ENCODE data around the gene HEBP1.
A peak's percentile ranks its signal among the peaks of the same experiment; 100 is the strongest.

Gene HEBP1

DNA sequence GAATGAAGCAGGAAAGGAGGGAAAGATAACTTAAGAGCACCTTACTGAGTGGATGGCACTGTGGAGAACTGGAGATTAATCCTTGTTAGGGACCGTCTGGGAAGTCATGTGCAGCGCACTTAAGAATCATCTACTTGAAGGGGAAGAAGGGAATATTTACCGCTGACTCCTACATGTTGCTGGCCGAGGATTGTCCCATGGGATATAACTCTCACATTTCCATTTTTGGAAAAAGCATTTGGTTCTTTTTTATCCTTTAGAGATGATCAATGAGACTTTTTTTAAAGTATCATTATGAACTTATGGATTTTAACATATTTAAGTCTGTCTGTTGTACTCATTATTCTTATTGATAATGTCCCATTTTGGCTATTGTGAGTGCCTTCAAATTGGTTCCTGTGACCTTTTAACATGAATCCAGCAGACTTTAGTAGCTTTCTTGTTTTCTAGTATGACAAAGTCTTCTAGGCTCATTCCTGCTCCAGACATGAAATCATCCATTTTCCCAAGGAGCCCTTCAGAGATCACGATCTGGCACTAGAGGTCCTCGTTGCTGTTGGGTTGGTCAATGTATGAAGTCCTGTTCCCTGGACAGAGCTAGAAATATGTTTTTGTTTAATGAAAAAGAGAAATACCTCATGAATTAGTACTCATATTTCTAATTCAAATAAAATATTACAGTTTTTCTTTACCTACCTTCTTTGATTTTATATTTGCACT is 23.9 kb upstream of the HEBP1 start:
- no peak for DNase-seq (ENCODE audit: low spot score)

- no peak for DNase-seq (ENCODE audit: low spot score)
Observed at GRCh38 chr12:13022851-13023271, 22.8 kb upstream of the HEBP1 start.

DNA sequence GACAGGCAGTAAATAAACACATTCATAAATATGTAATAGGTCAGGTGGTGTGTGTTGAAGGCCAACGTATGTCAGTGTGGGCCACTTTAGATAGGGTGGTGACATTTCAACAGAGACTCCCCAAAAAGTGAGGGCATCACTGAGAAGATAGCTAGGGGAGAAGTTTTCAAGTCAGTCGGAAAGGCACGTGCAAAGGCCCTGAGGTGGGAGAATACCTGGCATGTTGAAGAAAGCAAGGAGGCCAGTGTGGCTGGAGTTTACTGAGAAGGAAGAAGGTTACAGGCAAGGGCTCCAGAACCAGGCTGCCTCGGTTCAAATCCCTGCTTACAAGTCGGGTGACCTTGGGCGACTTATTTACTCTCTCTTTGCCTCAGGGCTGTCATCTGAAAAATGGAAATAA is 11.0 kb upstream of the HEBP1 start:
- DNase-seq (ENCODE audit: low spot score) = no peak

- DNase-seq (ENCODE audit: low spot score) = no peak
Observed at GRCh38 chr12:13008741-13009380, 8.8 kb upstream of the HEBP1 start.

DNA sequence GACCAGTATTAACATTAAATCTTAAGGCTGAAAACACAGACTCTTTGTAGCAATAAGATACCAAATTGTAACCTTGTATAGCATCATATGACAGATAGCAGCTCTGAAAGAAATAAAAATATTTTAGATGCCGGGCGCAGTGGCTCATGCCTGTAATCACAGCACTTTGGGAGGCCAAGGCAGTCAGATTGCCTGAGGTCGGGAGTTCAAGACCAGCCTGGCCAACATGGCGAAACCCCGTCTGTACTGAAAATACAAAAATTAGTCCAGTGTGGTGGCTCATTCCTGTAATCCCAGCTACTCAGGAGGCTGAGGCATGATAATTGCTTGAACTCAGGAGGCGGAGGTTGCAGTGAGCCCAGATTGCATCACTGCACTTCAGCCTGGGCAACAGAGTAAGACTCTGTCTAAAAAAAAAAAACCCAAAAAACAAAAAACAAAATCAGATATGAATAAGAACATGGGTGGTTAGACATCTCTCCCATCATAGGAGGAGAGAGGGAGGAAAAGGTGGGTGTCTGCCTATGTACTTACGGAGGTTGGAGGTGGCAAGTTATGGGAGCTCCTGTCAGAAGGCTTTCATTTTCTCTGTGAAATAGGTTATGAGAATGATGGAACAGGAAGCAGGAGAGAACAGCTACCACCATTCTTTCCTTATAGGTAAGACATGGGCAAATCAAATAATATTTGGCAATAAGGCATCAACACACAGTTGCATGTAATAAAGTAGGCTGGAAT is 7.6 kb upstream of the HEBP1 start:
- no peak for DNase-seq (ENCODE audit: low spot score)

DNA sequence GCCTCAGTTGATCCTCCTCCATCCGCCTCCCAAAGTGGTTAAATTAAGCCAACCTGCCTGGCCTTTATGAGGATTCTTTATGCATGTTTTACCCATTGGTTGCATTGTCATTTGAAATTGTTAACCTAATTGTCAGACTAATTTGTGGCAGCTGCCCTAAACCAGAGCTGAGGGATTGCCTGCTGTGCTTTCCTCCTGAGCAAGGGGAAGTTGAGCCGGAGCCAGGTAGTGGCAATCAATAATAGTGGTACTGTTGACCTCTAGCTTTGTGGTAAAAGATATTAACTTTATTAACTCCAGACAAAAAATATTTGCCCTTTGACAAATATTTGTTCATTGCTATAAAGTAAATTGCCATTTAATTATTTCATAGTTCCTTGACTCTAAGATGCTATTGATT is 5.6 kb upstream of the HEBP1 start:
- no peak for DNase-seq (ENCODE audit: low spot score)

DNA sequence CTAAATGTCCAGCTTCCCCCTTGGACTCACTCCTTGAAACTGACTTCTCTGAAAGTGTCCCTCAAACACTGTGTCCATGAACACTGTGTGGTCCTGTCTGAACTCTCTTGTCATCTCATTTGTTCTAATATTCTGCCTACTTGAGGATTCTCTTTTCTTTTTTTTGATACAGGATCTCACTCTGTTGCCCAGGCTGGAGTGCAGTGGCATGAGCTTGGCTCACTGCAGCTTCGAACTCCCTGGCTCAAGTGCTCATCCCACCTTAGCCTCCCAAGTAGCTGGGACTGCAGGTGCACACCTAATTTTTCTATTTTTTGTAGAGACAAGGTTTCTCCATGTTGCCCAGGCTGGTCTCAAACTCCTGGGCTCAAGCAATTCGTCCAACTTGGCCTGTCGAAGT is 4.9 kb upstream of the HEBP1 start:
- no peak for DNase-seq (ENCODE audit: low spot score)

DNA sequence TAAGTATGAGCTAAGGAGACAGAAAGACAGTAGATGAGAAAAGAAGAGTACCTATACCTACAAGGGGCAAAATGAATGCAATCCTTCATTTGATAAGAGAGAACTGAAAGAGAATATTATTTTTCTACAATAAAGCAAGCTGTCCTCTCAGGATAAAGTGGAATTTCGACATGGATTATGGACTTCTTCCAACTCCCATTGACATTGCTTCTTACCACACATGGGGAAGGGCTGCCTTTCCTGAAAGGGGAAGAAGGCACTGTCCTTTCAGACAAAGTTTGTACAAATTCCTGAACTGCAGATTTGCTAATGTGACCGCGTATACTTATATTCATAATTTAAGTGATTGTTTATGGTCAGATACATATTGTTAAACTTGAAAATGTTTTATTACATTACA is 4.3 kb upstream of the HEBP1 start:
- DNase-seq (ENCODE audit: low spot score) = no peak

DNA sequence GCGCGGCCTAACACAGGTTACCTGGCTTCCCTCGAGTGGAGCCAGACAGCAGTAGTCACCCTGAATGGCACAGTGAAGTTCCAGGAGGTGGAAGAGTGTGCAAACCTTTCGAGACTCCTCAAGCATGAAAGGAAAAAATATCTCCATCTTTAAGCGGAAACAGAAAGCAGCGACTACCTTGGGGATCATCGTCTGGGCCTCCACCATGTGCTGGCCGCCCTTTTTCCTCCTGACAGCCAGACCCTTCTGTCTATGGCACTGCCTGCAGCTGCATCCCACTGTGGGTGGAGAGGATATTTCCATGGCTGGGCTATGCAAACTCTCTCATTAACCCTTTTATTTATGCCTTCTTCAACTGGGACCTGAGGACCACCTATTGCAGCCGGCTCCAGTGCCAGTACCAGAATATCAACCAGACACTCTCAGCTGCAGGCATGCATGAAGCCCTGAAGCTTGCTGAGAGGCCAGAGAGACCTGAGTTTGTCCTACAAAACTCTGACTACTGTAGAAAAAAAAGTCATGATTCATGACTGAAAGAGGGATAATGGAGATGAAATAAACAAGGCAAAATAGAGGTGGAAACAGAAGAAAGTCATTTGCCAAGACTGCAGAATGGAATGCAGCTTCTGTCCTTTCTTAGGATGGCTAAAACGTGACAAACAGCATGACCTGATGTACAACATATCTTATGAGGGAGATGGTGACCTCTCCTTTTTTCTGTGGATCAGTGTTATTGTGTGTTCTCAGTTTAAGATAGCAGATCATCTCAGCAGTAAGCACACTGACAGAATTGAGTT is 2.4 kb upstream of the HEBP1 start:
- no peak for DNase-seq (ENCODE audit: low spot score)

DNA sequence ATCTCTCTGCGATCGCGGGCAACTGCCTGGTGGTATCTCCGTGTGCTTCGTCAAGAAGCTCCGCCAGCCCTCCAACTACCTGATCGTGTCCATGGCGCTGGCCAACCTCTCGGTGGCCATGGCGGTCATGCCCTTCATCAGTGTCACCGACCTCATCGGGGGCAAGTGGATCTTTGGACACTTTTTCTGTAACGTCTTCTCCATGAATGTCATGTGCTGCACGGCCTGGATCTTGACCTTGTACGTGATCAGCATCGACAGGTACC is 1.6 kb upstream of the HEBP1 start:
- no peak for DNase-seq (ENCODE audit: low spot score)

- DNase-seq (ENCODE audit: low spot score) = peak; percentile 67
Observed at GRCh38 chr12:13000925-13001774, 1.1 kb upstream of the HEBP1 start.

DNA sequence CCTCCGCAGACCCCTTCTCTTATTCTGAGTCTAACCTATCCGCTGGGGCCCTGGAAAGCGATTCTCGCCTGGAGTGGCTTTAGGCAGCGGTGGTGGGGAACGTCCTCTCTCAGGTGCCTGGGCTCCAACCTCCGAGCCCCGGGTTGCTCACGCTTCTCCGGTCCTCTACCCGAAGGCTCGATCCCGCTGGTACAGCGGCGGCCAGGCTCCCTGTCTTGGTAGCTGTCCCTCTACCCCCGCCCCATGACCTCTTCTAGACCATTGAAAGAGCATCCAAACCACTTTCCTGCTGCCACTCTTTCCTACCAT is 505 bp upstream of the HEBP1 start:
- no peak for DNase-seq (ENCODE audit: low spot score)

DNA sequence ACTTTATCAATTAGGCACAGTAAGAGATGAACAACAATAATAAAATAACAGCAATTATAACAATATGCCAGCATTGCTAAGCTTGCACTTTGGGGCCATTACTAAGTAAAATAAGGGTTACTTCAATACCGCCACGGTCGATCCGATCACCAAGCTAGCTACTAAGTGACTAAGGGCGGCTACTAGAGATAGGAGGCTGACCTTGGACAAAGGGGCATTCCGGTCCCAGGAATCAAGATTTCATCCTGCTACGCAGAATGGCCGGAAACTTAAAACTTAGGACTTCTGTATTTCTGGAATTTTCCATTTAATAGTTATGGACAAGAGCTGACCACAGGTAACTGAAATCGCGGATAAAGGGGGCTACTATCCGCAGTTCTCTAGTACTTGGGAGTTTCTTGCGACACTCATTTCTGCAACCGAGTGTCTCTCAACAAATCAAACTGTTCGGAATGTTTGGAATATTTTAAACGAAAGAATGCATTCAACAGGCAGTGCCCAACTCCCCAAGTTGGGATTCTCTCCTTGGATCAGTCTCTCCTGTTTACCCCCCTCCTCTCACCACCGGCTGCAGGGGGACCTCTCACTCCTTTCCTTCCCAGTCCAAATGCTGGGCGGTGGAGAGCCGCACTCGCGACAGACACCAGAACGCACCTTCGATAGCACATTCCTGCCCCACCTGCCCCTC is 650 bp downstream of the HEBP1 start:
- DNase-seq (ENCODE audit: low spot score) = no peak

- no peak for DNase-seq (ENCODE audit: low spot score)
Observed at GRCh38 chr12:12998248-12998647, 1.8 kb downstream of the HEBP1 start.

- DNase-seq (ENCODE audit: low spot score) = no peak
Observed at GRCh38 chr12:12997734-12998133, 2.3 kb downstream of the HEBP1 start.

DNA sequence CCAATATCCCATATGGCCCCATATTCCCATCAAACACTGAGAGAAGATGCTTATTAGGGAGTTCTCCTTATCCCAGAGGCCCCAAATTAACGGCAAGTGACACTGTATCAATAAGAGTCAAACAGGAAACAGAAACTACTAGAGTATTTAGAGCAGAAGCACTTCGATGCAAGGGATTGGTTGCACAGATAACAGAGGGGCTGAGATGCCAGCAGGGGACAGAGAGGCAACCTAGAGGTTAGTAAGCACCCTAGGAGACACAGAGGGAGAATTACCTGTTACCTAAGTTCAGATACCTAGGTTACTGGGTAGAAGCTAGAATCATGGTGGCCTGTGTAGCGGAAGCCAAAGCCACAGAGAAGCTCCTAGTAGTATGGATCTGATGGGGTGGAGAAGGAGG is 2.9 kb downstream of the HEBP1 start:
- DNase-seq (ENCODE audit: low spot score) = no peak

GRCh38 chr12:12996209-12996608 is 3.9 kb downstream of the HEBP1 start:
- no peak for DNase-seq (ENCODE audit: low spot score)

DNA sequence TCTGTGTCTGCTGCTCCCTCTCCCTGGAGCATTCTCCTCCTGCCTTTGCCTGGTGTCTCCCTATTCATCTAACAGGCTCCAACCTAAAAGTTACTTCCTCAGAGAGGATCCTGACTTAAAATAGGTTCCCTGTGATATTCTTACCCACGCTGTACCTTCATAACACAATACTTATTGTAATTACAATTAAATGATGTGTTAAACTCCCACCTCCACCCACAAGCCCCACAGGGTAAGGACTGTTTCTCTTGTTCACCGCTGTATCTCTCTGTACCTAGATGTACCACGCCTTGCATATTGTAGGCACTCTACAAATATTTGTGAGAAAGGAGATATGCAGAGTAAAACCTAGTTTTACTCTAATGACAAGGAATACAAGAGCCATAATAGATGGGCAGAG is 5.0 kb downstream of the HEBP1 start:
- DNase-seq (ENCODE audit: low spot score) = no peak

DNA sequence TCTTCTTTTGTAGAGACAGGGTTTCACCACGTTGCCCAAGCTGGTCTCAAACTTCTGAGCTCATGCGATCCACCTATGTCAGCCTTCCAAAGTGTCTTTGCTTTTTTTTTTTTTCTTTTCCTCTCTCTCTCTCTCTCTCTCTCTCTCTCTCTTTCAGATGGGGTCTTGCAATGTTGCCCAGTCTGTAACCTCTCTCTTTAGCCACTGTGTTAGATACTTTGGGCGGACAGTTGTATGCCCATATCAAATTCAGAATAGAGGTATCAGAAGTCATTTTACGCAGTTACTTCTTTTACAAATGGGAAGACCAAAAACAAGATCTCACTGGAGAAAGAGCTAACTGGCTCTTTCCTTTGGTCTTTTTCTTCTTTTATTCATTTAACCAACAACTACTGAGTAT is 6.7 kb downstream of the HEBP1 start:
- DNase-seq (ENCODE audit: low spot score) = no peak

GRCh38 chr12:12992418-12993130 is 7.5 kb downstream of the HEBP1 start:
- DNase-seq (ENCODE audit: low spot score) = no peak

Measured in NAMALWA (cell line).